Right lobe of liver (tissue), 6 donors: ENCODE measurements around the gene CA7. TPM values are rescaled to one million over a fixed set of nuclear protein-coding genes. Genes with fewer than 3 reads are reported as not detected.

ENCODE experiments used
- ATAC-seq, 4 donors: fragments of 200-7000 bp; cut with Tn5 transposase; one replicate each; pipeline ENCODE4 v1.9.1; 2020; ENCODE audit warnings: mild to moderate bottlenecking in 4 of 4, moderate library complexity in 4 of 4
- DNase-seq, 3 donors: peaks; one replicate each; pipeline ENCODE4 v3.0.0-alpha.2; 2020
- H3K27ac ChIP-seq, 3 donors: fragments of 200-600 bp; one replicate each; pipeline ENCODE4 v1.8.0; 2022
- H3K27me3 ChIP-seq, 2 donors: fragments of 200-600 bp; one replicate each; pipeline ENCODE4 v1.8.0; 2022
- H3K36me3 ChIP-seq, 4 donors: fragments of 200-600 bp; sonication (generic) in 1 of 4; one replicate each; pipeline versions ENCODE4 v1.5.1 to v1.8.0; 2017 to 2022; ENCODE audit warnings: control low read depth in 1 of 4
- H3K4me1 ChIP-seq, 4 donors: fragments of 200-600 bp; sonication (generic) in 1 of 4; one replicate each; pipeline versions ENCODE4 v1.5.1 to v1.8.0; 2017 to 2022; ENCODE audit warnings: control low read depth in 1 of 4
- H3K4me3 ChIP-seq, 3 donors: fragments of 200-600 bp; one replicate each; pipeline ENCODE4 v1.8.0; 2022
- H3K9me3 ChIP-seq, 4 donors: fragments of 200-600 bp; sonication (generic) in 1 of 4; one replicate each; pipeline versions ENCODE4 v1.5.1 to v1.8.0; 2017 to 2022; ENCODE audit warnings: control low read depth in 1 of 4
- POLR2A ChIP-seq: fragments of 450-650 bp; IDR thresholded peaks from one replicate; pipeline ENCODE4 v1.6.1; 2017; ENCODE audit warnings: antibody characterized with exemption, mild to moderate bottlenecking
- WGBS: methylation state at CpG from one replicate; pipeline ENCODE4 v1.1.6; 2018; ENCODE audit warnings: low coverage, low lambda C conversion rate; ENCODE audit not compliant: insufficient coverage; ENCODE audit errors: missing lambda C conversion rate; 5-methylcytosine and 5-hydroxymethylcytosine counted together
- intact Hi-C, 2 donors: fragments of 100-400 bp; cut with DNase I; formaldehyde crosslinking; loops; one replicate each; pipeline versions ENCODE4 v1.11.2 to v1.14.1; 2022
- total RNA-seq, 6 experiments: library from RNA; depleted of rRNA in 2 of 6; stranded (reverse); fragments of >200 nt in 2 of 6; fragmentation: NEBNext Ultra II Directional in 3 of 6; extraction: Animal tissue kit (Norgen Biotek cat#: 25700) in 3 of 6; gene quantifications; one replicate each; pipeline versions ENCODE4 v1.1.0 to v1.2.4, GENCODE V29; 2016 to 2023
- TF ChIP-seq, protein P1 (sequence below), 4 donors: fragments of 200-600 bp in 3 of 4; fragments of 450-650 bp in 1 of 4; IDR thresholded peaks; one replicate each; pipeline versions ENCODE4 v1.5.1 to v1.8.0; 2016 to 2022; ENCODE audit warnings: antibody characterized with exemption in 4 of 4, mild to moderate bottlenecking in 2 of 4
- donor health status: DM: no; HTN: yes; CAD: no.
- donor health status: DM: no; HTN: no; CAD: no.
- donor health status: DM: no; HTN: no; CAD: no.
- donor health status: DM: no; HTN: yes; CAD: no.
- donor health status: DM: no; HTN: yes; CAD: no.

CA7 gene
- total RNA-seq, 6 experiments from 2014 or later = not detected

DNA sequence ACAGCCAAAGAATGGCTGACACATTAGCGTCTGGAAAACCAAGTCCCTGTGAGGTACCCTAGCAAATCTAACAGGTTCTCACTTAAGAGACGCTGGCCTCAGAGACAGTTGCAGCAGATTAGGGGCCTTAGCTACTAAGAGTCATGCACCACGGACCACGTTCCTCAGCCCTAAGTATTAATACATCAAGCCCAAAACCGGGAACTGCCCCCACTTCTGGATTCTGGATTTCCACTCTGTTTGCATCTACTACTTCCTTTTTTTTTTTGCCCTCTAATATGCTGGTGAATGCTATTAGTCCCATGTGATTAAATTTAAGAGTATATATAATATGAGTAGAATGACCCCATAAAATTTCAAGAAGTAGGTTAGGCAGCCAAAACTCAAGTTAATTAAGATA is 42.1 kb upstream of the CA7 start:
- Histone ChIP-seq H3K27me3 (no peaks in the 10 kb centered on the region), H3K9me3 (no peaks in the 10 kb centered on the region), H3K4me3 (no peak overlapping the region), H3K4me1 (no peaks in the 10 kb centered on the region), H3K27ac (no peak overlapping the region), H3K36me3 (peaks cover 0 to 47% (median 11%) of the 10 kb centered on the region in 4 donors)
- WGBS = 81% methylated on average over 3 of the region's 5 CpGs
- no peak for TF ChIP-seq POLR2A
- TF ChIP-seq, protein P1, sequence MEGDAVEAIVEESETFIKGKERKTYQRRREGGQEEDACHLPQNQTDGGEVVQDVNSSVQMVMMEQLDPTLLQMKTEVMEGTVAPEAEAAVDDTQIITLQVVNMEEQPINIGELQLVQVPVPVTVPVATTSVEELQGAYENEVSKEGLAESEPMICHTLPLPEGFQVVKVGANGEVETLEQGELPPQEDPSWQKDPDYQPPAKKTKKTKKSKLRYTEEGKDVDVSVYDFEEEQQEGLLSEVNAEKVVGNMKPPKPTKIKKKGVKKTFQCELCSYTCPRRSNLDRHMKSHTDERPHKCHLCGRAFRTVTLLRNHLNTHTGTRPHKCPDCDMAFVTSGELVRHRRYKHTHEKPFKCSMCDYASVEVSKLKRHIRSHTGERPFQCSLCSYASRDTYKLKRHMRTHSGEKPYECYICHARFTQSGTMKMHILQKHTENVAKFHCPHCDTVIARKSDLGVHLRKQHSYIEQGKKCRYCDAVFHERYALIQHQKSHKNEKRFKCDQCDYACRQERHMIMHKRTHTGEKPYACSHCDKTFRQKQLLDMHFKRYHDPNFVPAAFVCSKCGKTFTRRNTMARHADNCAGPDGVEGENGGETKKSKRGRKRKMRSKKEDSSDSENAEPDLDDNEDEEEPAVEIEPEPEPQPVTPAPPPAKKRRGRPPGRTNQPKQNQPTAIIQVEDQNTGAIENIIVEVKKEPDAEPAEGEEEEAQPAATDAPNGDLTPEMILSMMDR (IDR thresholded peaks at IDR 0.05) = no peak
- intact Hi-C loops = no loop called here
- DNase-seq = no peak
- no peak for ATAC-seq

DNA sequence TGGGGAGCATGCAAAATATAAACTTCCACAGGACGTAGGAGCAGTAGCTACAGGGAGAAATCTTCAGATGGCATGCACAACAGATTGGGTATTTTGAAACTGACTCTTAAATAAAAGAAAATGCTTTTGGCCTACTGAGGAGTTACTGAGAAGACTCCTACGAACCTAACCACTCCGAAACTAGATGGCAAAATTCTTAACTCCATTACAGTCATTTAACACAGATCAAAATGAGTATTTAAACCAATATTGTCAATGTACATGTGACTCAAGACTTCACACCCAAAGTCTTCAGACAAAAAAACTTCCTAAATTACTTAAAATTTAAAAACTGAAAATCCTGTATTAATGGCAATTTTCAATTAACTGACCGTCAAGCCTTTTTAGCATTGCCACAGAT is 34.4 kb upstream of the CA7 start:
- DNase-seq = no peak

DNA sequence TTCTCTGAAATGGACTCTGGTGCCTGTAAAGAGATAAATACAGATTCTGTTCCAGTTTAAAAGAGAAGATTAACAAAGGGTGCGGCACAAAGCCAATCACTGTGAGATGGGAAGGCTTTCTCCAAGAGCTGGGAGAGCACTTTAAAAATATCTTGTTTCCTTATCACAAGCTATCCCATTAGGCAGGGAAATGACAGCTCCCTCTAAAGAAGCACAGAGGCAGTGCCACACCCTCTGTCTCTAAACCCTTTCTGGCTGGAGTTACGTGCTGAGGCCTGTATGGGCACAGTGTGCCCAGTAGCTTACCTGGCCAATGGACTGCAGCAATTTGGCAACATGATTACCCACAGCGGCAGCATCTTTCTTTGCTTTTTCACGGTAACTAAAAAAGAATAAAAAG is 33.8 kb upstream of the CA7 start:
- Histone ChIP-seq H3K36me3 (peaks cover 0 to 62% (median 7%) of the 10 kb centered on the region in 4 donors), H3K4me3 (no peak overlapping the region), H3K27me3 (no peaks in the 10 kb centered on the region), H3K9me3 (no peaks in the 10 kb centered on the region), H3K4me1 (no peaks in the 10 kb centered on the region), H3K27ac (no peak overlapping the region)
- no peak for ATAC-seq
- no peak for DNase-seq
- intact Hi-C loops = no loop called here
- WGBS = 94% methylated on average over 4 of the region's 4 CpGs
- no peak for TF ChIP-seq POLR2A
- TF ChIP-seq, protein P1 (IDR thresholded peaks at IDR 0.05) = no peak

More for the DNA sequence above, 34.4 kb upstream of the CA7 start:
- H3K27ac ChIP-seq = no peak overlapping the region
- peaks cover 0 to 62% (median 6%) of the 10 kb centered on the region in 4 donors for H3K36me3 ChIP-seq
- WGBS = 96% methylated on average over 4 of the region's 4 CpGs
- no peaks in the 10 kb centered on the region for H3K9me3 ChIP-seq
- H3K27me3 ChIP-seq = no peaks in the 10 kb centered on the region
- TF ChIP-seq, protein P1 (IDR thresholded peaks at IDR 0.05) = no peak
- no peak for TF ChIP-seq POLR2A
- no peak for ATAC-seq
- no peaks in the 10 kb centered on the region for H3K4me1 ChIP-seq
- intact Hi-C loops = no loop called here
- no peak overlapping the region for H3K4me3 ChIP-seq

DNA sequence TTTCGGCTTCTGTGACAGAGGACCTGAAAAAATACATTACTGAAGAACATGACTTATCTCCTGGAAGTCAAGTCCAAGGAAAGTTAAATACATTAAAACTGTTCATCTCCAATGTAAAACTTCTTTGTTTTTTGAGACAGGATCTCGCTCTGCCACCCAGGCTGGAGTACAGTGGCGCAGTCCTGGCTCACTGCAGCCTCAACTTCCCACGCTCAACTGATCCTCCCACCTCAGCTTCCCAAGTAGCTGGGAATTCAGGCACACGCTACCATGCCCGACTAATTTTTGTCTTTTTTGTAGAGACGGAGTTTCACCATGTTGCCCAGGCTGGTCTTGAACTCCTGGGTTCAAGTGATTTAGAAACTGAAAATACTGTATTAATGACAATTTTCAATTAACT is 33.2 kb upstream of the CA7 start:
- Histone ChIP-seq H3K9me3 (no peaks in the 10 kb centered on the region), H3K4me3 (no peak overlapping the region), H3K36me3 (peaks cover 0 to 62% (median 8%) of the 10 kb centered on the region in 4 donors), H3K27me3 (no peaks in the 10 kb centered on the region), H3K4me1 (no peaks in the 10 kb centered on the region), H3K27ac (no peak overlapping the region)
- TF ChIP-seq POLR2A = no peak
- TF ChIP-seq, protein P1 (IDR thresholded peaks at IDR 0.05) = no peak
- DNase-seq (no peak), ATAC-seq (no peak)
- intact Hi-C loops = no loop called here
- WGBS = 93% methylated on average over 7 of the region's 7 CpGs

DNA sequence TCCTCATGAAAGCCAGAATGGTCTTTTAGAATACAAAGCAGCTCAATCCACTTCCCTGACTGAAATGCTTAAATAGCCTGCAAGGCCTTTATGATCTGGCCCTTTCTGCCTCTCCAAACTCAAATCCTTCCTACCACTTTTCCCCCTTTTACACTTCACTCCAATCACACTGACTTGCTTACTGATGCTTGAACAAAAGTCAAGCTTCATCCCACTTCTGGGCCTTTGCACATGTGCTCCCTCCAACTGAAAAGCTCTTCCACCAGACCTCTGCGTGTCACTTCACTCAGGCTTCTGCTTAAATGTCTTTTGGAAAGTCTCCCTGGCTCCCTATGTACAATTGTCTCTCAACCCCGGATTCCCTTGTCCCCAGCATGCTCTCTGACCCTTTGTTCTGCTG is 29.5 kb upstream of the CA7 start:
- WGBS = 95% methylated on average over 2 of the region's 2 CpGs
- H3K27me3 ChIP-seq = no peaks in the 10 kb centered on the region
- H3K4me1 ChIP-seq = no peaks in the 10 kb centered on the region
- peaks cover 0 to 66% (median 10%) of the 10 kb centered on the region in 4 donors for H3K36me3 ChIP-seq
- no peak for TF ChIP-seq POLR2A
- TF ChIP-seq, protein P1 (IDR thresholded peaks at IDR 0.05) = no peak
- no peak for ATAC-seq
- no peak overlapping the region for H3K27ac ChIP-seq
- intact Hi-C loops = no loop called here
- H3K9me3 ChIP-seq = no peaks in the 10 kb centered on the region
- H3K4me3 ChIP-seq = no peak overlapping the region
- DNase-seq = no peak
